Esophagus squamous epithelium (tissue), 4 donors: Measurements from ENCODE around the gene GAA.

Experiments used
- POLR2A ChIP-seq, 4 donors: fragments of 450-650 bp; IDR thresholded peaks; one replicate each; pipeline ENCODE4 v1.6.1; 2017; ENCODE audit warnings: antibody characterized with exemption in 4 of 4, mild to moderate bottlenecking in 4 of 4, moderate library complexity in 3 of 4
- TF ChIP-seq, protein P1 (sequence below), 6 experiments: fragments of 450-650 bp in 4 of 6; fragments of 200-600 bp in 2 of 6; sonication (generic) in 2 of 6; IDR thresholded peaks; one replicate each; pipeline ENCODE4 v1.5.1; 2016 to 2019; ENCODE audit warnings: antibody characterized with exemption in 6 of 6, mild to moderate bottlenecking in 4 of 6, moderate library complexity in 4 of 6

DNA sequence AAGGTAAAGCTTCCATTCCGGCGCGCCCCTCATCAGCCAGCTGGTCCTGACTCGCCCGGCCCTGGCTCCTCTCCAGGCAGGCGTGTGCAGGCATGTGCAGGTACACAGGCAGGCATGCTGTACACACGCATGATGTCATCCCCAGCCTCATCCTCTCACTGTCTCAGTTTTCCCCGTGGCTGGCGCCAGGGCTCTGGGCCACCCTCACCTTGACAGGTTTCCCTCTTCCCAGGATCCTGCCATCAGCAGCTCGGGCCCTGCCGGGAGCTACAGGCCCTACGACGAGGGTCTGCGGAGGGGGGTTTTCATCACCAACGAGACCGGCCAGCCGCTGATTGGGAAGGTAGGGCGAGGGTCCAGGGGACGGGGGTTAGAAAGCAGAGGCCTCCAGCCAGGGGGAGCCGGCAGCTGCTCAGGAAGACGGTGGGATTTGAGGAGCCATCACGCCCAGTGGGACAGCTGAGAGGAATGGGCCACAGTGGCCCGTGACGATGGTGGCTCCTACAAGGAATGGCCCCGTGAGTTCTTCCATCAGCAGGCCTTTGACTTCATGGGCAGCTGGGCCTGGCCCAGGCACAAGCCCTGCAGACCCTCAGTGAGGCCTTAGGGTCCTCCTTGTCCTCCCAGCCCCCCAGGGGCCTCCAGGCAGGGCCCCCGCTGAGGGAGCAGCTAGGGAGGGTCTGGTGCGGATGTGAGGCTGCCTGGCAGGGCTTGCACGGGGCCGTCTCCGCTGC lies 8.5 kb downstream of the GAA start:
- TF ChIP-seq, protein P1, sequence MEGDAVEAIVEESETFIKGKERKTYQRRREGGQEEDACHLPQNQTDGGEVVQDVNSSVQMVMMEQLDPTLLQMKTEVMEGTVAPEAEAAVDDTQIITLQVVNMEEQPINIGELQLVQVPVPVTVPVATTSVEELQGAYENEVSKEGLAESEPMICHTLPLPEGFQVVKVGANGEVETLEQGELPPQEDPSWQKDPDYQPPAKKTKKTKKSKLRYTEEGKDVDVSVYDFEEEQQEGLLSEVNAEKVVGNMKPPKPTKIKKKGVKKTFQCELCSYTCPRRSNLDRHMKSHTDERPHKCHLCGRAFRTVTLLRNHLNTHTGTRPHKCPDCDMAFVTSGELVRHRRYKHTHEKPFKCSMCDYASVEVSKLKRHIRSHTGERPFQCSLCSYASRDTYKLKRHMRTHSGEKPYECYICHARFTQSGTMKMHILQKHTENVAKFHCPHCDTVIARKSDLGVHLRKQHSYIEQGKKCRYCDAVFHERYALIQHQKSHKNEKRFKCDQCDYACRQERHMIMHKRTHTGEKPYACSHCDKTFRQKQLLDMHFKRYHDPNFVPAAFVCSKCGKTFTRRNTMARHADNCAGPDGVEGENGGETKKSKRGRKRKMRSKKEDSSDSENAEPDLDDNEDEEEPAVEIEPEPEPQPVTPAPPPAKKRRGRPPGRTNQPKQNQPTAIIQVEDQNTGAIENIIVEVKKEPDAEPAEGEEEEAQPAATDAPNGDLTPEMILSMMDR (IDR thresholded peaks at IDR 0.05): no peak
- TF ChIP-seq POLR2A (IDR thresholded peaks at IDR 0.05): no peak
